Endothelial cell of umbilical vein (primary cell): Measurements from ENCODE around the gene CLIC5.

ENCODE experiments used
- EZH2 ChIP-seq: IDR thresholded peaks from 2 replicates; pipeline ENCODE4 v1.6.1; 2012; ENCODE audit warnings: borderline replicate concordance, low read depth, mild to moderate bottlenecking, moderate library complexity, low read length, inconsistent platforms; ENCODE audit not compliant: severe bottlenecking
- POLR2A ChIP-seq: IDR thresholded peaks from 2 replicates; pipeline ENCODE4 v1.6.1; 2012; ENCODE audit warnings: low read depth, mild to moderate bottlenecking, control low read depth, low read length
- POLR2AphosphoS5 ChIP-seq: IDR thresholded peaks from 2 replicates; pipeline ENCODE4 v1.6.1; 2012; ENCODE audit warnings: low read depth, mild to moderate bottlenecking, control low read depth, low read length, moderate library complexity; ENCODE audit not compliant: insufficient read depth
- TF ChIP-seq, protein P1 (sequence below), 2 donors: IDR thresholded peaks; 1 replicate in 1 of 2; 2 replicates in 1 of 2; pipeline ENCODE4 v1.5.1; 2011; ENCODE audit warnings: low read length in 2 of 2, mild to moderate bottlenecking in 2 of 2, moderate library complexity in 2 of 2, control low read depth in 1 of 2, inconsistent platforms in 1 of 2, low read depth in 1 of 2; ENCODE audit not compliant: insufficient read depth in 1 of 2; ENCODE audit errors: extremely low read depth in 1 of 2
- TF ChIP-seq, protein P2 (sequence below): IDR thresholded peaks from 2 replicates; pipeline ENCODE4 v1.6.1; 2011; ENCODE audit not compliant: insufficient read depth, insufficient read length

DNA sequence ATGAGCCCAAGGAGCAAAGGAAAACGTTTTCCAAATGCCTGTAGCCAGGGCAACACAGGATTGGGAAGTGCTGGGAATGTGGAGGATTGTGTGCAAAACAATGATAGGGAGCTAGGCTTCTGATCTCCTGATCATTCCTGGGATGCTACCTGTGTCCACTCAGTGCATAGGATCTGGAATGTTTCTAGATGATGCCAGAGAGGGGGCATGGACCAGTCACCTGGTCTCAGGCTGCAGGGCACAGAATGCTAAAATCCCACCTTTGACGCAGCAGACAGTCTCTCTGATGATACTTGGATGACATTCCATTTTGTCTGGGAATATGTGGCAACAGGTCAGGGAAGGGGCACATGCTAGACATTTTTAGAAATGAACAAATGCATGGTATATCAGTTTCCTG, 128.9 kb downstream of the CLIC5 start:
- TF ChIP-seq POLR2AphosphoS5 (no peak), EZH2 (no peak), POLR2A (no peak)
- TF ChIP-seq, protein P1, sequence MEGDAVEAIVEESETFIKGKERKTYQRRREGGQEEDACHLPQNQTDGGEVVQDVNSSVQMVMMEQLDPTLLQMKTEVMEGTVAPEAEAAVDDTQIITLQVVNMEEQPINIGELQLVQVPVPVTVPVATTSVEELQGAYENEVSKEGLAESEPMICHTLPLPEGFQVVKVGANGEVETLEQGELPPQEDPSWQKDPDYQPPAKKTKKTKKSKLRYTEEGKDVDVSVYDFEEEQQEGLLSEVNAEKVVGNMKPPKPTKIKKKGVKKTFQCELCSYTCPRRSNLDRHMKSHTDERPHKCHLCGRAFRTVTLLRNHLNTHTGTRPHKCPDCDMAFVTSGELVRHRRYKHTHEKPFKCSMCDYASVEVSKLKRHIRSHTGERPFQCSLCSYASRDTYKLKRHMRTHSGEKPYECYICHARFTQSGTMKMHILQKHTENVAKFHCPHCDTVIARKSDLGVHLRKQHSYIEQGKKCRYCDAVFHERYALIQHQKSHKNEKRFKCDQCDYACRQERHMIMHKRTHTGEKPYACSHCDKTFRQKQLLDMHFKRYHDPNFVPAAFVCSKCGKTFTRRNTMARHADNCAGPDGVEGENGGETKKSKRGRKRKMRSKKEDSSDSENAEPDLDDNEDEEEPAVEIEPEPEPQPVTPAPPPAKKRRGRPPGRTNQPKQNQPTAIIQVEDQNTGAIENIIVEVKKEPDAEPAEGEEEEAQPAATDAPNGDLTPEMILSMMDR (IDR thresholded peaks at IDR 0.05; ENCODE audit: extremely low read depth in 1 of 2, insufficient read depth in 1 of 2, low read depth in 1 of 2, low read length in 2 of 2): no peak
- TF ChIP-seq, protein P2, sequence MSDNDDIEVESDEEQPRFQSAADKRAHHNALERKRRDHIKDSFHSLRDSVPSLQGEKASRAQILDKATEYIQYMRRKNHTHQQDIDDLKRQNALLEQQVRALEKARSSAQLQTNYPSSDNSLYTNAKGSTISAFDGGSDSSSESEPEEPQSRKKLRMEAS: no peak
